ENCODE measurements around the gene CLASP2.

The CLASP2 gene

GRCh38 chr3:33636125-33636850 lies 81.8 kb downstream of the CLASP2 start:
- DNase-seq = no peak

GRCh38 chr3:33634262-33634661 lies 83.8 kb downstream of the CLASP2 start:
- no peak for DNase-seq

DNA sequence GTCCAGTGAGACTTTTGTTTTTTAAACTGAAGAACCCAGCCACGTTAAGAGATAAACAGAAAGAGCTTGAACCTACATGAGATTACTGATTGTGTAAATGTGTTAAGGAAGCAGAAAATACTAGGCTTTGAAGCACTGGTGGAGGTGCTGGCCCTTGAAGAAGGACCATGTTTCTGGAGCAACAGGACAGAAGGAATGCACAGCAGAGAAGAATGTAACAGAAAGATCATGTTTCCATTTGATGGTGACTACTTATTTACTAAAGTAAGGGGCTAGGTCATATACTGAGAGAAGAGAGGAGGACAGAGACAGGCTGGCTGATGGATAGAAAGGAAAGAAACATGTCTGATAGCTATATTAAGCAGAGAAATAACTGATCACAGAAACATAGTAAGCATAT lies 88.8 kb downstream of the CLASP2 start:
- no peak for DNase-seq

DNA sequence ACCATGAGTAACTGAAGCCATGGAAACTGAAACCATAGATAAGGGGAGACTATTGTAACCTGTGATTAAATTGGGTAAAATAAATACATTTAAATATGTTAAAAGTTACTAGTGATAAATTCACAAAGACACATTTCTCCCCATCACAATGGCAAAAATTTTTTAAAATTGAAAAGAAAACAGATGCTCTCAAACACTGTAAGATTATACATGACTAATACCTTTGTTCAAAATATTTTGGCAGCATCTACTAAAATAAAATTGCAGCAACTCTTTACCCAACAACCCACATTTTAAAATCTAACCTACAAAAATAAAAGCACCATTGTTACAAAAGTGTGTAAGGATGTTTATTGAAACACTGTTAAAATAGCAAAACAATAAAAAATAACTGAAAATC lies 93.3 kb downstream of the CLASP2 start:
- no peak for DNase-seq

GRCh38 chr3:33613041-33613440 lies 105.0 kb downstream of the CLASP2 start:
- no peak for DNase-seq

DNA sequence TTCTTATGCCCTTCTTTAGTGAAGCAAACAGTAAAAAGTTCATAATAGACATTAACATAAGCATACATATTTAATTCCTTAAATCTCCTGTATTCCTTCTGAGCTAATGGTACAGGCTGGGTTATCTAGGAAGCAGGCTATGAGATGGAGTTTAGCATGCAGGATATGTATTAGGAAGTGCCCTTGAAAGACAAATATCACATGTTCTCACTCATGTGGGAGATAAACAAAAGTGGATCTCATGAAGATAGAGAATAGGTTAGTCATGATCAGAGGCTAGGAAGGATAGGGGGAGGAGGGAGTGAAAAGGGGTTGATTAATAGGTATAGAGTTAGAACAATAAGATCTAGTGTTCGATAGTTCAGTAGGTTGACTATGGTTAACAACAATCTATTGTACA lies 105.4 kb downstream of the CLASP2 start:
- DNase-seq = no peak

GRCh38 chr3:33602829-33603228 lies 115.2 kb downstream of the CLASP2 start:
- no peak for DNase-seq

- no peak for DNase-seq
These were observed 120.8 kb downstream of the CLASP2 start for GRCh38 chr3:33597257-33597689.

GRCh38 chr3:33592999-33593398 lies 125.1 kb downstream of the CLASP2 start:
- DNase-seq = no peak

DNA sequence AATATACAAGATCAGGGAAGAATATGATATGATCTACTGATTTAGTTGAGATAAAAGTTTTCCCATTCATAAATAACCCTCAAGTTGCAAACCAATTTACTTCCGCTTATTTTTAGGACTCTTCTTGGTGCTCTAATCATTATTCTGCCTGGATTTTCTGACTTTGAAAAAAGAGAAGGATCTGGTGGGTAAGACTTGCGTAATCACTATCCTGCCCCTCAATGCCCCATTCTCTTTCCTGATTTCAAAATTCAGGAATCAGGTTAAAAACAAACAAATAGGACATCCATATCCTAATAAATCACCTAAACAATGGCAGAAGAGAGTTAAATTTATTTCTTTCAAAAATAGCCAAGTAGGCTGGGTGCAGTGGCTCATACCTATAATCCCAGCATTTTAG lies 127.5 kb downstream of the CLASP2 start:
- DNase-seq = no peak

GRCh38 chr3:33586402-33586801 lies 131.7 kb downstream of the CLASP2 start:
- DNase-seq = no peak

DNA sequence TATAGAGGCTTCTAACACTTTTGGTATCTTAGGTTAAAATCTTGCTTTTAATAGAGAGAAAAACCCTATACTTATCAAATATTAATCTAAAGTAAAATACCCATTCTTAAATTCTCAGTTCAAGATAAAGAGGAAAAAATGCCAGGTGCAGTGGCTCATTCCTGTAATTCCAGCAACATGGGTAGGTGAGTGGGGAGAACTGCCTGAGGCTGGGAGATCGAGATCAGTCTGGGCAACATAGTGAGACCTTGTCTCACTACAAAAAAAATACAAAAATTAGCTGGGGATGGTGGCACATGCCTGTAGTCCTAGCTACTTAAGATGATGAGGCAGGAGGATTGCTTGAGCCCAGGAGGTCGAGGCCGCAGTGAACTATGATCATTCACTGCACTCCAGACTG lies 135.8 kb downstream of the CLASP2 start:
- no peak for DNase-seq

- no peak for DNase-seq
These were observed 136.4 kb downstream of the CLASP2 start for GRCh38 chr3:33581666-33582065.

DNA sequence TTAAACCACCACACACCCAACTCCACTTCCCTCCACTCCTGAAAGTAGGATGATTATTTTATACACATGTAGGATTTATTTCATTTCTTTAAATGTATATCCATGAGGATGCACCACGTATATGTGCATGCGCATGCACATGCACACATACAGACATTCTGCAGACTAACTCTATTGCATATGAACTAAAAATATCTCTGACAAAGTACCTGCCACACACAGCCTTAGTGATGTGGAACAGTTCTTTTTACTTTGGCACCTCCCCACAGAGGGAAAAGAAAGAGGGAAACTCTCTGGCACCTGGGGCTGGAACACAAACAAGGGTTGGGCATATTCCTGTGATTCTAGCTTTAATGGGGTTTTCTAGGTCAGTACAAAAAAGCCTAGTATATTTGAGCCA lies 138.2 kb downstream of the CLASP2 start:
- no peak for DNase-seq

DNA sequence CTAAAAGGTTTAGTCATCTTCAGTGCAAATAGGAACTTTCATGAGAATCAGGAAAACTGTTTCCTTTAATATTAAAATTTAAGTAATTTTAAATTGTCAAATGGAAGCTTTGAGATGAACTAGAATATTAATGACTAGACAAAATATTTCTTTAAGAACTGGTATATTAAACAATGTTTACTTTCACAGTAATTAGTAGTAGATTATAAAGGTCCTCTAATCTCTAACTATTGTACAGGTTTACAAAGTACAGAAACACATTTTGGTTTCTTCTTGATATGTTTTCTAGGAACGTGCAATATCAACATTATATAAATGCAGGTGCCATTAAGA lies 138.9 kb downstream of the CLASP2 start:
- no peak for DNase-seq

DNA sequence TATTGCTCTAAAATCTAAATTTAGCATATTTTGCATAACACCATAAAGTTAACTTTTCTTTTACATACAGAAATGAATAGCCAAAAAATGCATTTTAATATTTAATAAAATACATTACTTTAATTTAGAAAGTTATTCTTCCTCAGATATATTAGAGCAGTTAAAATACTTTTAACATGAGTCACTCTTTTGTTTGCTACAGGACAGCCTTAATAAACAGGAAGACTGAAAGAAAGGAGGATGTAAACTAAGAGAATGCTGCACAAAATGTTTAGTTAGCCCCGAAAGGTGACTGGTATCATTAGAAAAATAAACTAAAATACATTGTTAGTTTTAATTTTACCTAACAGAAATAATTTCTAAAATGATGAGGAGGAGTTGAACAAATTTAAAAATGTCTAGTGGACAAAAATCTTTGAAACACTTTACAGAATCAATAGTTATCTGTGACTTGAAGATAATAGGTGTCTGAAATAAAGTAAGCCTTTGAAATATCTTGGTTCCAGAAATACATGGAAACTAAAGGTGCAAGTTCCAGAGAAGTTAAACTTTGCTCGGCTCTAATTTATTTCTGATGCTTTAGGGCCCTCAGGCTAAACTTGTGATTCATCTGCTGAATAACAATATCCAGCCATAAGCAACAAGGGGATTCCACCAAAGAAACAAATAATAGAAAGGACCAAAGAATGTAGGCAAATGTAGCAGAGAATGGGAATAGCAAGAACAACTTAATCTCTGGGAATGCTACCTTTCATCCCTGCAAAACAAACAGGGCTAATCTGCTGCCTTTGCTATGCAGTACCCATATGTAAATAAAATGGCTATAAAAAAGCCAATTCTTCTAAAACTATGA lies 139.5 kb downstream of the CLASP2 start:
- no peak for DNase-seq

DNA sequence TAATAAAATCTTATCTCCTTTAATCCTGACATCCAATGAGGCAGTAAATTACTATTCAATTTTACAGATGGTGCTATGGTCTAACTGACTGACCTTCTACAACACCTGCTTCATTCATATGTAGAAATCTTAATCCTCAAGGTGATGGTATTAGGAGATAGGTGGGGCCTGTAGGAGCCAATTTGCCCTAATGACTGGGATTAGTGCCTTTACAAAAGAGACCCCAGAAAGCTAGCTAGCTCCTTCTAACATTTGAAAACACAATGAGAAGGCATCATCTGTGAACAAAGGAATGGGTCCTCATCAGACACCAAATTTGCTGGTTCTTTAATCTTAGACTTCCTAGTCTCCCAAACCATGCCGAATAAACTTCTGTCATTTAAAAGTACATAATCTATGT lies 140.5 kb downstream of the CLASP2 start:
- DNase-seq = no peak

DNA sequence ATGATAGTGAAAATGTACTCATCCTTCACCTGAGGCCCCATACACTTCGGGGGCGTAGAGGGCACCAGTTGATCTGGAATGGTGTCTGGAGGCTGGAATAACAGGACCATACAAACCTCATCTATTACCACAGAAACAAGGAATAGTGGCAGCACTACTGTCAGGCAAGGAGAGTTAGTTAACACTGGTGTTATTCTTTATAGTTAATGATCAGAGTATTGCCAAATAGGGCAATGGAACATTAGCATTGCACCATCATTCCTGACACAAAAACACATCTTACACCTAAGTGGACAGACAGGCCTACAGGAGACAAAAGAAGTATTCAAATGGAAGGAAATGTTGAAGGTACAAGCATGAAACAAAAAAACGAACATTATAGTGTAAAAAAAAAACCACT lies 140.9 kb downstream of the CLASP2 start:
- no peak for DNase-seq

GRCh38 chr3:33575311-33575710 lies 142.7 kb downstream of the CLASP2 start:
- no peak for DNase-seq

- DNase-seq = no peak
These were observed 160.2 kb downstream of the CLASP2 start for GRCh38 chr3:33557829-33558228.

GRCh38 chr3:33557279-33557678 lies 160.8 kb downstream of the CLASP2 start:
- no peak for DNase-seq

DNA sequence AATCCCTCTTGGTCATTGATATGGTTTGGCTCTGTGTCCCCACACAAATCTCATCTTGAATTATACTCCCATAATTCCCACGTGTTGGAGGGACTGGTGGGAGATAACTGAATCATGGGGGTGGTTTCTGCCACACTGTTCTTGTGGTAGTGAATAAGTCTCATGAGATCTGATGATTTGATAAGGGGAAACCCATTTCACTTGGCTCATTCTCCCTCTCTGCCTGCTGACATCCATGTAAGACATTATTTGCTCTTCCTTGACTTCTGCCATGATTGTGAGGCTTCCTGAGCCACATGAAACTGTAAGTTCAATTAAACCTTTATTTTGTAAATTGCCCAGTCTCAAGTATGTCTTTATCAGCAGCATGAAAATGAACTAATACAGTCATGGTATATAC lies 171.0 kb downstream of the CLASP2 start:
- no peak for DNase-seq

DNA sequence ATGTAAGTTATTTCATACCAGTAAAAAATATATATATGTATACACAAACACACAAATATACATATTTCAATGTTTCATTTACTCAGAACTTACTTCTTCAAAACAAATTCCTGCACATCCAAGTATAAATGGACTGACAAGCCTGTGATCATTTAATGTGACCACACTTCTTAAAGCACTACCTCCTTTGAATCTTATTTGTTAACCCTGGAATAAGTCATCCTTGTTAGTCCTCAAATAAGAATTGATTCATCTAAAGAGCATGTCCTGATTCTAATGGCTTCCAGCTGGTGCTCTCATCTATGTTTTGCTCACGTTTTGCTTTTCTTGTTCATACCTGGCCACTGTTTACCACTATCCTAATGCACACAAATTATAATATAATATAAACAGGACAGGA lies 173.9 kb downstream of the CLASP2 start:
- no peak for DNase-seq

DNA sequence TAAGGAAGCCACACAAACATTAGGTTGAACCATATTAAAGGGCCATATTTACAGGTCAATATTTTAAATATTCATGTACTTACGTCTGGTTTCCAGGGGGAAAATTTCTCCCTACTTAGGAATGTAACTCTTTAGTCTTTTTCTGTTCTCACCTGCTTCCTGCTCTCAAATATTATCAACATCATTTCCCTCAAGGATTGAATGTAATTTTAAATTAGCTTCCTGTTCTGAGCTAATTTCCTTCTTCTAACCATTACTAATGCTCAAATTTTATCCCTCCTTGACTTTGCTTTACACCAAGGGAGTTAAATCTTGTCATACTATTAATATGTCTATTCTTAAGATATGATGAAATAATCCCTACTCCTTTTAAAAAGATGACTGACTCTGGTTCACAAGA lies 174.5 kb downstream of the CLASP2 start:
- no peak for DNase-seq

- DNase-seq = no peak
These were observed 176.1 kb downstream of the CLASP2 start for GRCh38 chr3:33541918-33542317.
